HEK293 (cell line): ENCODE measurements around the gene OVOL1.
A peak's percentile ranks its signal among the peaks of the same experiment; 100 is the strongest.

Experiments used
- CTCF ChIA-PET: fragments of 350-600 bp; formaldehyde crosslinking; extraction: SDS; loops from one replicate; lab custom pipeline; 2021; ENCODE audit warnings: antibody characterized with exemption; lab: Yijun Ruan, JAX
- POLR2A ChIA-PET: fragments of 300-600 bp; formaldehyde crosslinking; extraction: SDS; loops from one replicate; lab custom pipeline; 2020; ENCODE audit warnings: antibody characterized with exemption, inconsistent platforms; lab: Yijun Ruan, JAX
- H3K27ac ChIP-seq: fragments of 200-500 bp; sonication (Bioruptor generic); 2 replicates; pipeline ENCODE4 v1.5.1; 2014; ENCODE audit warnings: low read depth, low read length, control low read depth, inconsistent platforms; ENCODE audit errors: extremely low read depth
- H3K36me3 ChIP-seq, 2 experiments: fragments of 200-500 bp in 1 of 2; sonication (Bioruptor generic) in 1 of 2; 1 replicate in 1 of 2; 2 replicates in 1 of 2; pipeline ENCODE4 v1.5.1; 2014 to 2017; ENCODE audit warnings: inconsistent platforms in 2 of 2, low read length in 2 of 2; ENCODE audit not compliant: control insufficient read depth in 2 of 2, insufficient read depth in 1 of 2
- H3K4me1 ChIP-seq: fragments of 200-500 bp; sonication (Bioruptor generic); 2 replicates; pipeline ENCODE4 v1.5.1; 2014; ENCODE audit warnings: mild to moderate bottlenecking, low read length, inconsistent platforms; ENCODE audit not compliant: control insufficient read depth, insufficient read depth
- H3K4me3 ChIP-seq: 2 replicates; pipeline ENCODE4 v1.5.1; 2011; ENCODE audit warnings: low read depth, mild to moderate bottlenecking, control low read depth, low read length, moderate library complexity
- H3K9me3 ChIP-seq: fragments of 200-500 bp; sonication (Bioruptor generic); 2 replicates; pipeline ENCODE4 v1.5.1; 2014; ENCODE audit warnings: low read depth, low read length, inconsistent platforms; ENCODE audit not compliant: control insufficient read depth, insufficient read depth
- GLI2 ChIP-seq: fragments of 450-650 bp; formaldehyde crosslinking; IDR thresholded peaks from 2 replicates; pipeline ENCODE4; 2017; ENCODE audit warnings: missing biosample characterization, missing genetic modification characterization, low read depth, borderline replicate concordance
- INSM2 ChIP-seq: fragments of 450-650 bp; formaldehyde crosslinking; IDR thresholded peaks from 2 replicates; pipeline ENCODE4 v1.5.1; 2016; ENCODE audit warnings: missing biosample characterization, missing genetic modification characterization
- KLF16 ChIP-seq: fragments of 450-650 bp; formaldehyde crosslinking; IDR thresholded peaks from 2 replicates; pipeline ENCODE4 v1.5.1; 2017; ENCODE audit warnings: missing biosample characterization, missing genetic modification characterization
- KLF7 ChIP-seq: fragments of 450-650 bp; formaldehyde crosslinking; IDR thresholded peaks from 2 replicates; pipeline ENCODE4 v1.5.1; 2016; ENCODE audit warnings: missing biosample characterization, missing genetic modification characterization, borderline replicate concordance
- MZF1 ChIP-seq: fragments of 450-650 bp; formaldehyde crosslinking; IDR thresholded peaks from 2 replicates; pipeline ENCODE4 v1.5.1; 2017; ENCODE audit warnings: missing biosample characterization, missing genetic modification characterization, borderline replicate concordance
- OSR2 ChIP-seq: fragments of 450-650 bp; formaldehyde crosslinking; IDR thresholded peaks from 2 replicates; pipeline ENCODE4 v1.5.1; 2016; ENCODE audit warnings: missing biosample characterization, missing genetic modification characterization
- REST ChIP-seq: fragments of 450-650 bp; formaldehyde crosslinking; IDR thresholded peaks from 2 replicates; pipeline ENCODE4 v1.5.1; 2016; ENCODE audit warnings: missing biosample characterization, missing genetic modification characterization
- ZFP37 ChIP-seq: fragments of 450-650 bp; formaldehyde crosslinking; IDR thresholded peaks from 2 replicates; pipeline ENCODE4 v1.5.1; 2016; ENCODE audit warnings: missing biosample characterization, missing genetic modification characterization
- ZNF133 ChIP-seq: fragments of 450-650 bp; formaldehyde crosslinking; IDR thresholded peaks from 2 replicates; pipeline ENCODE4 v1.5.1; 2016; ENCODE audit warnings: missing biosample characterization, missing genetic modification characterization
- ZNF169 ChIP-seq: fragments of 450-650 bp; formaldehyde crosslinking; IDR thresholded peaks from 2 replicates; pipeline ENCODE4 v1.5.1; 2016; ENCODE audit warnings: missing biosample characterization, missing genetic modification characterization
- ZNF221 ChIP-seq: fragments of 450-650 bp; formaldehyde crosslinking; IDR thresholded peaks from 2 replicates; pipeline ENCODE4 v1.5.1; 2017; ENCODE audit warnings: missing biosample characterization, missing genetic modification characterization, borderline replicate concordance
- ZNF280D ChIP-seq: fragments of 450-650 bp; formaldehyde crosslinking; IDR thresholded peaks from 2 replicates; pipeline ENCODE4 v1.5.1; 2016; ENCODE audit warnings: missing biosample characterization, missing genetic modification characterization
- ZNF302 ChIP-seq: fragments of 450-650 bp; formaldehyde crosslinking; IDR thresholded peaks from 2 replicates; pipeline ENCODE4 v1.5.1; 2016; ENCODE audit warnings: missing biosample characterization, missing genetic modification characterization, low read depth
- ZNF398 ChIP-seq: fragments of 450-650 bp; formaldehyde crosslinking; IDR thresholded peaks from 2 replicates; pipeline ENCODE4 v1.5.1; 2017; ENCODE audit warnings: missing biosample characterization, missing genetic modification characterization
- ZNF426 ChIP-seq: fragments of 450-650 bp; formaldehyde crosslinking; IDR thresholded peaks from 2 replicates; pipeline ENCODE4 v1.5.1; 2017; ENCODE audit warnings: missing biosample characterization, missing genetic modification characterization, mild to moderate bottlenecking, inconsistent platforms, moderate library complexity
- ZNF488 ChIP-seq: fragments of 450-650 bp; formaldehyde crosslinking; IDR thresholded peaks from 2 replicates; pipeline ENCODE4 v1.5.1; 2016; ENCODE audit warnings: missing biosample characterization, missing genetic modification characterization
- ZNF580 ChIP-seq: fragments of 450-650 bp; formaldehyde crosslinking; IDR thresholded peaks from 2 replicates; pipeline ENCODE4 v1.5.1; 2016; ENCODE audit warnings: missing biosample characterization, missing genetic modification characterization
- ZNF624 ChIP-seq: fragments of 450-650 bp; formaldehyde crosslinking; IDR thresholded peaks from 2 replicates; pipeline ENCODE4 v1.5.1; 2017; ENCODE audit warnings: missing biosample characterization, missing genetic modification characterization
- ZNF768 ChIP-seq: fragments of 450-650 bp; formaldehyde crosslinking; IDR thresholded peaks from 2 replicates; pipeline ENCODE4 v1.5.1; 2018; ENCODE audit warnings: missing biosample characterization, mild to moderate bottlenecking, missing genetic modification characterization
- ZSCAN18 ChIP-seq: fragments of 450-650 bp; formaldehyde crosslinking; IDR thresholded peaks from 2 replicates; pipeline ENCODE4 v1.5.1; 2016; ENCODE audit warnings: missing biosample characterization, missing genetic modification characterization

Gene OVOL1

GRCh38 chr11:65786786-65787636 is at the start of gene OVOL1:
OVOL1 (plus strand) TSS chr11:65787063; CDS start chr11:65787374, 311 bp downstream.
- ChIA-PET POLR2A (no interaction called here), CTCF (no interaction called here)
- TF ChIP-seq ZNF580 (no peak), INSM2 (tag by site-specific recombination) (no peak), KLF7 (no peak), ZNF426 (tag by site-specific recombination) (no peak), GLI2 (no peak), ZNF624 (no peak), ZNF488 (no peak), KLF16 (tag by site-specific recombination) (no peak), ZNF133 (tag by site-specific recombination) (no peak), REST (tag by site-specific recombination) (no peak), OSR2 (tag by site-specific recombination) (no peak), MZF1 (no peak), ZNF302 (no peak), ZNF221 (tag by site-specific recombination) (no peak), ZNF768 (no peak), ZNF280D (tag by site-specific recombination) (no peak), ZNF398 (tag by site-specific recombination) (no peak), ZFP37 (tag by site-specific recombination) (no peak), ZNF169 (tag by site-specific recombination) (no peak), ZSCAN18 (tag by site-specific recombination) (no peak)
- Histone ChIP-seq H3K9me3 (no peaks in the 10 kb centered on the region), H3K4me3 (peak within 1 kb of the TSS; percentile 24), H3K27ac (no peak within 1 kb of the TSS), H3K36me3 (no peaks in the 10 kb centered on the region), H3K4me1 (no peaks in the 10 kb centered on the region)
